Endothelial cell of umbilical vein (primary cell): ENCODE results near the gene SPTBN5. TPM values are rescaled to one million over a fixed set of nuclear protein-coding genes. Genes with fewer than 3 reads are reported as not detected.

Experiments used
- BruUV-seq: library from RNA; stranded (reverse); fragments of 400-500 nt; replicated peaks from 2 replicates; lab custom pipeline; 2021; lab: Mats Ljungman, UMichigan
- CTCF ChIA-PET: fragments of 300-600, 350-600 bp; sonication (Branson Sonifier 250); formaldehyde crosslinking; loops from one replicate; lab custom pipeline; 2021; ENCODE audit warnings: antibody characterized with exemption, inconsistent platforms; lab: Charles Lee
- POLR2A ChIA-PET: fragments of 300-600, 350-600 bp; sonication (Branson Sonifier 250); formaldehyde crosslinking; loops from one replicate; lab custom pipeline; 2021; ENCODE audit warnings: antibody characterized with exemption, inconsistent platforms; lab: Charles Lee
- DNase-seq: peaks from one replicate; pipeline ENCODE4 v3.0.0-alpha.2; 2011; ENCODE audit warnings: low read depth, low spot score
- FAIRE-seq: peaks from 2 replicates; lab custom pipeline; 2011; peaks lifted over from hg19 to GRCh38; lab: Jason Lieb, UNC
- H2AFZ ChIP-seq: 2 replicates; pipeline ENCODE4 v1.6.0; 2012; ENCODE audit warnings: low read depth, low read length, control low read depth, inconsistent platforms
- H3K27ac ChIP-seq: 2 replicates; pipeline ENCODE4 v1.5.1; 2011; ENCODE audit warnings: low read depth, mild to moderate bottlenecking, control low read depth, low read length, moderate library complexity; ENCODE audit not compliant: insufficient read depth
- H3K27me3 ChIP-seq, 2 experiments: 2 replicates each; pipeline versions ENCODE4 v1.6.0 to v1.6.1; 2011; ENCODE audit warnings: low read length in 2 of 2, mixed read lengths in 1 of 2; ENCODE audit not compliant: control insufficient read depth in 2 of 2, insufficient read depth in 2 of 2
- H3K36me3 ChIP-seq, 2 experiments: 2 replicates in 1 of 2; 3 replicates in 1 of 2; pipeline ENCODE4 v1.5.1; 2011; ENCODE audit warnings: low read length in 2 of 2, mild to moderate bottlenecking in 1 of 2, moderate library complexity in 1 of 2; ENCODE audit not compliant: control insufficient read depth in 2 of 2, insufficient read depth in 2 of 2; ENCODE audit errors: extremely low read depth in 1 of 2
- H3K4me1 ChIP-seq: 3 replicates; pipeline ENCODE4 v1.5.1; 2011; ENCODE audit warnings: mild to moderate bottlenecking, low read length; ENCODE audit not compliant: control insufficient read depth, insufficient read depth; ENCODE audit errors: extremely low read depth
- H3K4me2 ChIP-seq: 2 replicates; pipeline ENCODE4 v1.6.1; 2011; ENCODE audit warnings: low read length, control low read depth, mixed read lengths; ENCODE audit not compliant: insufficient read depth
- H3K4me3 ChIP-seq, 3 experiments: fragments of 200-600 bp in 1 of 3; sonication (generic), shearing (Covaris generic) in 1 of 3; replicated peaks in 1 of 3; 2 replicates each; pipeline ENCODE4 v1.5.1; 2011 to 2016; ENCODE audit warnings: control low read depth in 3 of 3, low read length in 3 of 3, mild to moderate bottlenecking in 2 of 3, inconsistent platforms in 1 of 3, low read depth in 1 of 3, moderate library complexity in 1 of 3; ENCODE audit not compliant: insufficient read depth in 1 of 3
- H3K79me2 ChIP-seq: 2 replicates; pipeline ENCODE4 v1.6.0; 2012; ENCODE audit warnings: low read length, inconsistent platforms; ENCODE audit not compliant: control insufficient read depth, insufficient read depth
- H3K9ac ChIP-seq: replicated peaks from 2 replicates; pipeline ENCODE3; 2011; ENCODE audit warnings: low read length, control low read depth; ENCODE audit not compliant: insufficient read depth; ENCODE audit errors: extremely low read depth
- H3K9me1 ChIP-seq: replicated peaks from 3 replicates; pipeline ENCODE4 v1.6.0; 2011; ENCODE audit warnings: mild to moderate bottlenecking, low read length; ENCODE audit not compliant: control insufficient read depth, insufficient read depth; ENCODE audit errors: extremely low read depth
- H3K9me3 ChIP-seq: replicated peaks from 2 replicates; pipeline ENCODE4 v1.5.1; 2012; ENCODE audit warnings: low read length, inconsistent platforms; ENCODE audit not compliant: control insufficient read depth, insufficient read depth
- H4K20me1 ChIP-seq: replicated peaks from 2 replicates; pipeline ENCODE3; 2011; ENCODE audit warnings: mild to moderate bottlenecking, low read length; ENCODE audit not compliant: control insufficient read depth, insufficient read depth; ENCODE audit errors: extremely low read depth
- EZH2 ChIP-seq: IDR thresholded peaks from 2 replicates; pipeline ENCODE4 v1.6.1; 2012; ENCODE audit warnings: borderline replicate concordance, low read depth, mild to moderate bottlenecking, moderate library complexity, low read length, inconsistent platforms; ENCODE audit not compliant: severe bottlenecking
- FOS ChIP-seq: IDR thresholded peaks from 2 replicates; pipeline ENCODE4 v1.6.1; 2011; ENCODE audit warnings: mild to moderate bottlenecking, low read length, moderate library complexity, borderline replicate concordance; ENCODE audit not compliant: insufficient read depth
- GATA2 ChIP-seq: IDR thresholded peaks from 2 replicates; pipeline ENCODE4 v1.7.0; 2011; ENCODE audit warnings: low read depth, mild to moderate bottlenecking, moderate library complexity, mixed read lengths, low read length; ENCODE audit not compliant: insufficient read length, insufficient read depth
- JUN ChIP-seq: IDR thresholded peaks from 2 replicates; pipeline ENCODE4 v1.6.1; 2011; ENCODE audit warnings: borderline replicate concordance, low read depth; ENCODE audit not compliant: insufficient read length, insufficient read depth
- MYC ChIP-seq: IDR thresholded peaks from one replicate; pipeline ENCODE4 v1.6.1; 2011; ENCODE audit warnings: mild to moderate bottlenecking, low read depth, low read length
- POLR2A ChIP-seq: IDR thresholded peaks from 2 replicates; pipeline ENCODE4 v1.6.1; 2012; ENCODE audit warnings: low read depth, mild to moderate bottlenecking, control low read depth, low read length
- POLR2AphosphoS5 ChIP-seq: IDR thresholded peaks from 2 replicates; pipeline ENCODE4 v1.6.1; 2012; ENCODE audit warnings: low read depth, mild to moderate bottlenecking, control low read depth, low read length, moderate library complexity; ENCODE audit not compliant: insufficient read depth
- dilution Hi-C: fragments of 300-500 bp; cut with MboI; formaldehyde crosslinking; loops from one replicate; pipeline ENCODE4 v1.15.0; 2019; ENCODE audit warnings: low sequenced_read_pairs; ENCODE audit not compliant: extremely low pct_ligation_motif_present
- intact Hi-C: fragments of 100-400 bp; cut with micrococcal nuclease; formaldehyde crosslinking; loops from one replicate; pipeline ENCODE4 v1.10.0; 2022
- polyA plus RNA-seq, 4 experiments: library from polyadenylated mRNA; depleted of rRNA in 3 of 4; stranded (reverse) in 3 of 4; unstranded in 1 of 4; fragments of >200 nt; gene quantifications; 2 replicates each; pipeline versions ENCODE4 v1.2.1 to v1.2.3, GENCODE V29; 2011 to 2012; ENCODE audit warnings: missing spikeins in 1 of 4
- total RNA-seq: library from RNA; stranded (reverse); gene quantifications from 2 replicates; pipeline ENCODE4 v1.2.3, GENCODE V29; 2021
- TF ChIP-seq, protein P1 (sequence below): IDR thresholded peaks from 2 replicates; pipeline ENCODE4 v1.6.1; 2011; ENCODE audit not compliant: insufficient read depth, insufficient read length
- TF ChIP-seq, protein P2 (sequence below), 2 donors: IDR thresholded peaks; 1 replicate in 1 of 2; 2 replicates in 1 of 2; pipeline ENCODE4 v1.5.1; 2011; ENCODE audit warnings: low read length in 2 of 2, mild to moderate bottlenecking in 2 of 2, moderate library complexity in 2 of 2, control low read depth in 1 of 2, inconsistent platforms in 1 of 2, low read depth in 1 of 2; ENCODE audit not compliant: insufficient read depth in 1 of 2; ENCODE audit errors: extremely low read depth in 1 of 2

The SPTBN5 gene
- total and polyA plus RNA-seq, 2 donors (not counting 3 experiments of a cell fraction or from before 2014, with no cell fraction given), result 12.0 to 19.0 TPM

GRCh38 chr15:41865490-41866055, 28.3 kb downstream of the SPTBN5 start:
- no peak overlapping the region for H3K4me2 ChIP-seq

GRCh38 chr15:41862515-41863116, 31.2 kb downstream of the SPTBN5 start:
- no peak overlapping the region for H3K4me2 ChIP-seq
- H3K9ac ChIP-seq, result no peak overlapping the region
- no peak overlapping the region for H3K4me3 ChIP-seq
- ChIA-PET POLR2A (no interaction called here), CTCF (interaction anchor here (1.5 to 2.3 kb wide), 2 partner anchors 11 to 19 kb away, joined by 3 to 12 read pairs; no protein-coding TSS in a partner anchor)
- no peak for TF ChIP-seq JUN
- no peak for TF ChIP-seq POLR2A
- TF ChIP-seq POLR2AphosphoS5, result no peak
- TF ChIP-seq, protein P1, sequence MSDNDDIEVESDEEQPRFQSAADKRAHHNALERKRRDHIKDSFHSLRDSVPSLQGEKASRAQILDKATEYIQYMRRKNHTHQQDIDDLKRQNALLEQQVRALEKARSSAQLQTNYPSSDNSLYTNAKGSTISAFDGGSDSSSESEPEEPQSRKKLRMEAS, result no peak
- TF ChIP-seq FOS, result no peak
- TF ChIP-seq MYC, result no peak
- TF ChIP-seq EZH2, result no peak
- no peak for TF ChIP-seq GATA2
- TF ChIP-seq, protein P2, sequence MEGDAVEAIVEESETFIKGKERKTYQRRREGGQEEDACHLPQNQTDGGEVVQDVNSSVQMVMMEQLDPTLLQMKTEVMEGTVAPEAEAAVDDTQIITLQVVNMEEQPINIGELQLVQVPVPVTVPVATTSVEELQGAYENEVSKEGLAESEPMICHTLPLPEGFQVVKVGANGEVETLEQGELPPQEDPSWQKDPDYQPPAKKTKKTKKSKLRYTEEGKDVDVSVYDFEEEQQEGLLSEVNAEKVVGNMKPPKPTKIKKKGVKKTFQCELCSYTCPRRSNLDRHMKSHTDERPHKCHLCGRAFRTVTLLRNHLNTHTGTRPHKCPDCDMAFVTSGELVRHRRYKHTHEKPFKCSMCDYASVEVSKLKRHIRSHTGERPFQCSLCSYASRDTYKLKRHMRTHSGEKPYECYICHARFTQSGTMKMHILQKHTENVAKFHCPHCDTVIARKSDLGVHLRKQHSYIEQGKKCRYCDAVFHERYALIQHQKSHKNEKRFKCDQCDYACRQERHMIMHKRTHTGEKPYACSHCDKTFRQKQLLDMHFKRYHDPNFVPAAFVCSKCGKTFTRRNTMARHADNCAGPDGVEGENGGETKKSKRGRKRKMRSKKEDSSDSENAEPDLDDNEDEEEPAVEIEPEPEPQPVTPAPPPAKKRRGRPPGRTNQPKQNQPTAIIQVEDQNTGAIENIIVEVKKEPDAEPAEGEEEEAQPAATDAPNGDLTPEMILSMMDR (IDR thresholded peaks at IDR 0.05; ENCODE audit: extremely low read depth in 1 of 2, insufficient read depth in 1 of 2, low read depth in 1 of 2, low read length in 2 of 2), result no peak
- H3K9me1 ChIP-seq, result no peaks in the 10 kb centered on the region
- no peaks in the 10 kb centered on the region for H3K79me2 ChIP-seq
- no peaks in the 10 kb centered on the region for H3K9me3 ChIP-seq
- BruUV-seq, result no TSS peak
- H2AFZ ChIP-seq, result no peak overlapping the region
- H4K20me1 ChIP-seq, result no peaks in the 10 kb centered on the region
- no peak overlapping the region for H3K27ac ChIP-seq
- intact Hi-C loops (no loop called here), dilution Hi-C loops (no loop called here)
- no peaks in the 10 kb centered on the region for H3K4me1 ChIP-seq
- no peak for FAIRE-seq
- DNase-seq, result no peak
- no peaks in the 10 kb centered on the region for H3K27me3 ChIP-seq
- H3K36me3 ChIP-seq, result peaks cover 8 to 29% of the 10 kb centered on the region in 2 experiments

More at GRCh38 chr15:41865490-41866055, 28.3 kb downstream of the SPTBN5 start:
- DNase-seq (no peak), FAIRE-seq (no peak)
- Histone ChIP-seq H3K9me1 (no peaks in the 10 kb centered on the region), H2AFZ (no peak overlapping the region), H3K27me3 (no peaks in the 10 kb centered on the region), H3K4me3 (no peak overlapping the region), H3K79me2 (no peaks in the 10 kb centered on the region), H3K9me3 (no peaks in the 10 kb centered on the region), H3K27ac (no peak overlapping the region), H3K36me3 (peaks cover 5 to 42% of the 10 kb centered on the region in 2 experiments), H3K4me1 (no peaks in the 10 kb centered on the region), H4K20me1 (no peaks in the 10 kb centered on the region), H3K9ac (no peak overlapping the region)
- ChIA-PET CTCF (no interaction called here), POLR2A (no interaction called here)
- no TSS peak for BruUV-seq
- dilution Hi-C loops (no loop called here), intact Hi-C loops (no loop called here)
- TF ChIP-seq, protein P2 (IDR thresholded peaks at IDR 0.05; ENCODE audit: extremely low read depth in 1 of 2, insufficient read depth in 1 of 2, low read depth in 1 of 2, low read length in 2 of 2), result no peak
